Activated B cell treated with CpG ODN at 0.5 μM for 24 hours (primary cell): Measurements from ENCODE around the gene PRKAA1. TPM values are rescaled to one million over a fixed set of nuclear protein-coding genes. Genes with fewer than 3 reads are reported as not detected.

Source experiments
- ATAC-seq: fragments of 200-7000 bp; cut with Tn5 transposase; one replicate; pipeline ENCODE4 v1.10.0; 2021; ENCODE audit warnings: low read depth, mild to moderate bottlenecking, moderate library complexity
- CTCF ChIA-PET: fragments of 350-600 bp; sonication (Branson Sonifier 250); formaldehyde crosslinking; loops from one replicate; lab custom pipeline; 2021; ENCODE audit warnings: antibody characterized with exemption; lab: Charles Lee
- POLR2A ChIA-PET: fragments of 350-600 bp; sonication (Branson Sonifier 250); formaldehyde crosslinking; loops from one replicate; lab custom pipeline; 2021; ENCODE audit warnings: antibody characterized with exemption; lab: Charles Lee
- DNase-seq: peaks from one replicate; pipeline ENCODE4 v3.0.0; 2022
- H3K27ac Mint-ChIP-seq: one replicate; pipeline ENCODE4 v1.8.0; 2020; ENCODE audit warnings: mixed read lengths
- H3K27me3 Mint-ChIP-seq: one replicate; pipeline ENCODE4 v1.8.0; 2021; ENCODE audit warnings: mixed read lengths
- H3K36me3 Mint-ChIP-seq: one replicate; pipeline ENCODE4 v1.8.0; 2021; ENCODE audit warnings: low read depth, mixed read lengths
- H3K4me1 Mint-ChIP-seq: one replicate; pipeline ENCODE4 v1.8.0; 2021; ENCODE audit warnings: mixed read lengths
- H3K4me3 Mint-ChIP-seq: one replicate; pipeline ENCODE4 v1.8.0; 2020; ENCODE audit warnings: mild to moderate bottlenecking, mixed read lengths
- H3K9me3 Mint-ChIP-seq: one replicate; pipeline ENCODE4 v1.8.0; 2020; ENCODE audit warnings: mixed read lengths
- CTCF ChIP-seq: fragments of 200-600 bp; IDR thresholded peaks from one replicate; pipeline ENCODE4 v1.8.0; 2022; ENCODE audit warnings: antibody characterized with exemption, mild to moderate bottlenecking
- intact Hi-C: fragments of 100-400 bp; cut with micrococcal nuclease; formaldehyde crosslinking; loops from one replicate; pipeline ENCODE4 v1.15.1; 2024
- total RNA-seq: library from RNA; stranded (reverse); gene quantifications from 2 replicates; pipeline ENCODE4 v1.2.3, GENCODE V29; 2022

Gene PRKAA1
- total RNA-seq, 1 donor from 2014 or later: 69.4 TPM

DNA sequence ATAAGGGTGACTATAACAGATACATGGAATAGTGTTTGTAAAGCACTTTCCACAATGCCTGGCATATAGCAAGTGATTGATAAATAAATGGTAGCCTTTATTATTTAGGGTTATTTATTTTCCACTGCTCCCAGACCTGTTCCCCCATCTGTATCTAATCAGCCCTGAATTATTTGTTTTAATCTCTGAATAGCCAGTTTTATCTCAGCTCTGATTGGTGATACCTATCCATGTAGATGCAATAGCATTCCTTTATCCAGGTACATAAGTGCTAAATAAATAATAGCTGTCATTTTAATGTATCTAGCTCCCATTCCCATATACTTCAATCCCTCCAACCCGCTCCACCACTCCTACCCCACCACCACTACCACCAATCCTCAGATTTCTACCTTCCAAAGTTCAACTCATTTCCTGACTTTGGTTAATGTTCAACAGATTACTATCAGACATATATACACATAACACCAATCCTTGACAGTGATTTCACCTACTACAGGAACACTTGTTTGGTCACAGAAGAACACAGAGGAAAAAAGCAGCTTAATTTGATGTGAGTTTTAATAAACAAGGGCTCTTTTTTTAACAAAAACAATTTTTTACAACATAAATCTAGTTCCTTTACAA is 14.0 kb downstream of the PRKAA1 start:
- ATAC-seq: no peak
- peaks cover 22% of the 10 kb centered on the region for H3K36me3 Mint-ChIP-seq
- peaks cover 2% of the 10 kb centered on the region for H3K9me3 Mint-ChIP-seq
- intact Hi-C loops: no loop called here
- H3K27ac Mint-ChIP-seq: no peak overlapping the region
- DNase-seq: no peak
- POLR2A ChIA-PET: no interaction called here
- CTCF ChIA-PET: no interaction called here
- H3K4me1 Mint-ChIP-seq: peaks cover 28% of the 10 kb centered on the region
- H3K27me3 Mint-ChIP-seq: no peaks in the 10 kb centered on the region
- no peak for TF ChIP-seq CTCF
- no peak overlapping the region for H3K4me3 Mint-ChIP-seq

DNA sequence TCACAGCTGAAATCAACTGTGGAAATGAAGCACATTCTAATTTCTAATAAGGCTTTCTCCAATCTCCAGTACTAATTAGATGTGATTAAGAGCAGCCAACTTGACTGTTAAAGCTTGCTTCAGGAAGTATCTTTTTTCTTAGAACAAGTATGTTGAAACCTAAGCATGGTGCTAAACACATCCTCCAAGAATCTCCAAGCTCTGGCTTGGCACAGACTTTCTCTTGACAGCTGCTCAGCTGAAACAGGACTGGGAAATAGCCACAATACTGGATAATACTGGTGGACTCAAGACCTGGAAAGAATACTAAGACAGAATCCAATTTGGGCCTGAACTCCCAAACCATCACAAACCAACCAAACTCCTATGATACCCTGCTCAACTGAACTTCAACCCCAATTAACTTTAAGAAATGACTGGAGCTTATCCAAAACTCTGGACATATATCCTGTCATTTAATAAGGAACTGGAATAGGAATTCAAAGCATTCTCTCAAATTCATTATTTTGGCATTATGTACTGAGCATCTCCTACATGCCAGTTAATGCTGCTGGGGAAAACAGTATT is 16.2 kb downstream of the PRKAA1 start:
- POLR2A ChIA-PET: no interaction called here
- TF ChIP-seq CTCF: no peak
- Mint-ChIP-seq H3K4me3 (no peak overlapping the region), H3K36me3 (peaks cover 12% of the 10 kb centered on the region), H3K9me3 (no peaks in the 10 kb centered on the region), H3K27me3 (no peaks in the 10 kb centered on the region), H3K27ac (no peak overlapping the region), H3K4me1 (peaks cover 23% of the 10 kb centered on the region)
- intact Hi-C loops: no loop called here
- DNase-seq (no peak), ATAC-seq (no peak)
- CTCF ChIA-PET: no interaction called here

DNA sequence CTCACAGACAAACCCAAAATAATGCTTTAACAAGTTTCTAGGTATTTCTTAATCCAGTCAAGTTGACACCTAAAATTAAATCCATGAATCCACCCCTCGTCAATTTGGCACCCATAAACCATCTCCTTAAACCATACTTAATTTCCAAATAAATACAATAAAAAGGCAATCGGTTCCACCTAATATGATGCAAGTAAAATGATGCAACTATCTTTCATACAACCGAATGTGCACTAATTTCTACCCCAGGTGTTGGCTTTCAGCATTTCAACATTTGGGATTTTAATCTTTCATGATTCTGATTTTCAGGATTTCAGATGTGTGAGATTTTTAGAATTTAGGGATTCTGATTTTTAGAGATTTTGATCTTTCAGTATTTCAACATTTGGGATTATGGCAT is 17.3 kb downstream of the PRKAA1 start:
- Mint-ChIP-seq H3K4me3 (no peak overlapping the region), H3K9me3 (no peaks in the 10 kb centered on the region), H3K36me3 (peaks cover 21% of the 10 kb centered on the region), H3K4me1 (peaks cover 23% of the 10 kb centered on the region), H3K27me3 (no peaks in the 10 kb centered on the region), H3K27ac (no peak overlapping the region)
- DNase-seq (no peak), ATAC-seq (no peak)
- ChIA-PET CTCF (no interaction called here), POLR2A (no interaction called here)
- TF ChIP-seq CTCF: no peak
- intact Hi-C loops: no loop called here

DNA sequence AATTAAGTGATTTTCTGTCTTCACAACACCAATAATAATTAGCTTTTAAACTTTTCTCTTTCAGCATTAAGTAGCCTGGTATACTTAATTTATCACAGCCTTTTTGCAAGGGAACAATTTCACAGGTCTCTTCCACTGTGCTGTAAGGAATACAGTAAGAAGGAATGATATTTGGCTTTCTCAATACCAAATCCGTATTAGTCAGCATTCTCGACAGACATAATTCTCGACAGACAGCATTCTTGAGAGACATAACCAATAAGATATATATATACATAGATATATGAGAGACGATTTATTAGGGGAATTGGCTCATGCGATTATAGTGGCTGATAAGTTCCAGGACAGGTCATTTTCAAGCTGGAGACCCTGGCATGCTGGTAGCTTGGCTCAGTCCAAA is 18.0 kb downstream of the PRKAA1 start:
- ChIA-PET CTCF (no interaction called here), POLR2A (no interaction called here)
- Mint-ChIP-seq H3K27me3 (no peaks in the 10 kb centered on the region), H3K4me1 (peaks cover 20% of the 10 kb centered on the region), H3K9me3 (no peaks in the 10 kb centered on the region), H3K4me3 (no peak overlapping the region), H3K27ac (no peak overlapping the region), H3K36me3 (peaks cover 22% of the 10 kb centered on the region)
- ATAC-seq (no peak), DNase-seq (no peak)
- intact Hi-C loops: no loop called here
- TF ChIP-seq CTCF: no peak

GRCh38 chr5:40779561-40779960 is 18.6 kb downstream of the PRKAA1 start:
- Mint-ChIP-seq H3K9me3 (no peaks in the 10 kb centered on the region), H3K36me3 (peaks cover 27% of the 10 kb centered on the region), H3K4me1 (peaks cover 19% of the 10 kb centered on the region), H3K4me3 (no peak overlapping the region), H3K27me3 (no peaks in the 10 kb centered on the region), H3K27ac (no peak overlapping the region)
- CTCF ChIA-PET: no interaction called here
- POLR2A ChIA-PET: no interaction called here
- intact Hi-C loops: no loop called here
- ATAC-seq (no peak), DNase-seq (no peak)
- no peak for TF ChIP-seq CTCF
